Left renal cortex interstitium (tissue), 4 donors: ENCODE data around the gene CPXM2. TPM values are rescaled to one million over a fixed set of nuclear protein-coding genes. Genes with fewer than 3 reads are reported as not detected.

Source experiments
- DNase-seq, 4 donors: peaks; one replicate each; pipeline ENCODE4 v3.0.0-alpha.2; 2013; ENCODE audit warnings: low read depth in 4 of 4, low spot score in 2 of 4, missing footprints in 1 of 4
- polyA plus RNA-seq, 4 donors: library from polyadenylated mRNA; unstranded; fragments of 120-200 nt; gene quantifications; one replicate each; pipeline ENCODE4 v1.2.1, GENCODE V29; 2013; ENCODE audit not compliant: insufficient read length in 4 of 4

The CPXM2 gene
- polyA plus RNA-seq, 4 donors, result 4.6 to 6.7 (median 5.5) TPM

- no peak for DNase-seq
These were observed 12.8 kb downstream of the CPXM2 start for GRCh38 chr10:123878666-123879303.

- peak; percentile 62 to 88 (median 72) for DNase-seq
These were observed 21.3 kb downstream of the CPXM2 start for GRCh38 chr10:123870260-123870659.

GRCh38 chr10:123869020-123869414, 22.6 kb downstream of the CPXM2 start:
- DNase-seq, result no peak

GRCh38 chr10:123868038-123869019, 23.3 kb downstream of the CPXM2 start:
- DNase-seq, result no peak

GRCh38 chr10:123865880-123866279, 25.7 kb downstream of the CPXM2 start:
- DNase-seq, result no peak

GRCh38 chr10:123865350-123865749, 26.3 kb downstream of the CPXM2 start:
- no peak for DNase-seq

GRCh38 chr10:123864923-123865322, 26.7 kb downstream of the CPXM2 start:
- DNase-seq, result no peak

GRCh38 chr10:123863721-123864482, 27.7 kb downstream of the CPXM2 start:
- no peak for DNase-seq

- no peak for DNase-seq
These were observed 28.4 kb downstream of the CPXM2 start for GRCh38 chr10:123863183-123863575.

- no peak for DNase-seq
These were observed 29.0 kb downstream of the CPXM2 start for GRCh38 chr10:123862421-123863182.

- DNase-seq, result no peak
These were observed 30.8 kb downstream of the CPXM2 start for GRCh38 chr10:123860856-123861255.

- no peak for DNase-seq
These were observed 31.4 kb downstream of the CPXM2 start for GRCh38 chr10:123860209-123860608.

GRCh38 chr10:123859653-123860050, 32.0 kb downstream of the CPXM2 start:
- DNase-seq, result no peak

GRCh38 chr10:123858907-123859652, 32.5 kb downstream of the CPXM2 start:
- DNase-seq, result no peak

GRCh38 chr10:123858077-123858681, 33.4 kb downstream of the CPXM2 start:
- no peak for DNase-seq

- no peak for DNase-seq
These were observed 34.0 kb downstream of the CPXM2 start for GRCh38 chr10:123857616-123858015.

- DNase-seq, result no peak
These were observed 36.5 kb downstream of the CPXM2 start for GRCh38 chr10:123855008-123855684.

- no peak for DNase-seq
These were observed 37.1 kb downstream of the CPXM2 start for GRCh38 chr10:123854498-123854897.

GRCh38 chr10:123854003-123854402, 37.6 kb downstream of the CPXM2 start:
- DNase-seq, result no peak
